HepG2 (cell line): ENCODE data around the gene TMUB1. TPM values are rescaled to one million over a fixed set of nuclear protein-coding genes. Genes with fewer than 3 reads are reported as not detected.

Experiments
- ATAC-seq: fragments of 200-7000 bp; cut with Tn5 transposase; 3 replicates; pipeline ENCODE4 v1.9.1; 2020; ENCODE audit warnings: mild to moderate bottlenecking, moderate library complexity
- BruUV-seq: library from RNA; stranded (reverse); fragments of 400-500 nt; replicated peaks from 2 replicates; lab custom pipeline; 2021; lab: Mats Ljungman, UMichigan
- CTCF ChIA-PET: fragments of 300-600 bp; formaldehyde crosslinking; extraction: SDS; loops from one replicate; lab custom pipeline; 2021; ENCODE audit warnings: low total read pairs, inconsistent platforms, low intra/inter-chr PET ratio; lab: Yijun Ruan, JAX
- POLR2A ChIA-PET: fragments of 350-600 bp; sonication (Branson Sonifier 250); formaldehyde crosslinking; loops from one replicate; lab custom pipeline; 2020; ENCODE audit warnings: antibody characterized with exemption, inconsistent platforms; lab: Yijun Ruan, JAX
- DNase-seq: peaks from one replicate; pipeline ENCODE4 v3.0.0-alpha.2; 2015; ENCODE audit warnings: low spot score
- FAIRE-seq: peaks from 3 replicates; lab custom pipeline; 2011; peaks lifted over from hg19 to GRCh38; lab: Jason Lieb, UNC
- H2AFZ ChIP-seq: one replicate; pipeline ENCODE4 v1.6.1; 2011; ENCODE audit warnings: low read length, inconsistent platforms
- H3K27ac ChIP-seq: fragments of 300-600 bp; 3 replicates; pipeline ENCODE4 v1.8.0; 2011; ENCODE audit warnings: mixed run types, mild to moderate bottlenecking, mixed read lengths, low read length, inconsistent platforms; ENCODE audit not compliant: insufficient read depth; ENCODE audit errors: extremely low read length
- H3K27me3 ChIP-seq, 2 experiments: fragments of 200-600 bp in 1 of 2; 2 replicates in 1 of 2; 3 replicates in 1 of 2; pipeline versions ENCODE4 v1.6.0 to v1.8.0; 2011; ENCODE audit warnings: low read length in 2 of 2, mild to moderate bottlenecking in 2 of 2, moderate library complexity in 2 of 2, inconsistent platforms in 1 of 2; ENCODE audit not compliant: insufficient read depth in 2 of 2, control insufficient read depth in 1 of 2
- H3K36me3 ChIP-seq, 2 experiments: fragments of 200-600 bp in 1 of 2; replicated peaks in 1 of 2; 2 replicates in 1 of 2; 3 replicates in 1 of 2; pipeline versions ENCODE4 v1.5.1 to v1.8.0; 2011; ENCODE audit warnings: low read length in 2 of 2, inconsistent platforms in 1 of 2; ENCODE audit not compliant: insufficient read depth in 2 of 2, control insufficient read depth in 1 of 2
- H3K4me1 ChIP-seq: 2 replicates; pipeline ENCODE4 v1.5.1; 2012; ENCODE audit warnings: low read length, inconsistent platforms; ENCODE audit not compliant: insufficient read depth
- H3K4me2 ChIP-seq: 2 replicates; pipeline ENCODE4 v1.6.0; 2011; ENCODE audit warnings: low read depth, low read length, inconsistent platforms
- H3K4me3 ChIP-seq, 3 experiments: fragments of 200-600 bp in 1 of 3; sonication (generic), shearing (Covaris generic) in 1 of 3; replicated peaks in 1 of 3; 2 replicates each; pipeline ENCODE4 v1.5.1; 2011 to 2016; ENCODE audit warnings: low read length in 3 of 3, inconsistent platforms in 2 of 3, low read depth in 2 of 3, mild to moderate bottlenecking in 2 of 3, control low read depth in 1 of 3, mixed read lengths in 1 of 3; ENCODE audit not compliant: insufficient read depth in 1 of 3
- H3K79me2 ChIP-seq: one replicate; pipeline ENCODE4 v1.6.1; 2011; ENCODE audit warnings: low read length, inconsistent platforms; ENCODE audit not compliant: insufficient read depth
- H3K9ac ChIP-seq: 2 replicates; pipeline ENCODE4 v1.6.0; 2011; ENCODE audit warnings: mild to moderate bottlenecking, low read depth, low read length, inconsistent platforms; ENCODE audit not compliant: insufficient read depth
- H3K9me3 ChIP-seq: 2 replicates; pipeline ENCODE4 v1.5.1; 2012; ENCODE audit warnings: mild to moderate bottlenecking, low read length
- H4K20me1 ChIP-seq: 2 replicates; pipeline ENCODE4 v1.6.0; 2011; ENCODE audit warnings: inconsistent platforms, mild to moderate bottlenecking, low read length, moderate library complexity; ENCODE audit not compliant: insufficient read depth
- CEBPZ ChIP-seq: IDR thresholded peaks from 2 replicates; pipeline ENCODE4 v1.6.1; 2012; ENCODE audit warnings: low read length, improper control_type of control experiment
- FOXC1 ChIP-seq: sonication (generic); formaldehyde crosslinking; IDR thresholded peaks from 2 replicates; pipeline ENCODE4 v1.8.0; 2022; ENCODE audit warnings: mild to moderate bottlenecking, missing genetic modification reagents, borderline replicate concordance
- IKZF4 ChIP-seq: sonication (generic); formaldehyde crosslinking; IDR thresholded peaks from 2 replicates; pipeline ENCODE4 v1.5.1; 2020; ENCODE audit warnings: borderline replicate concordance, mild to moderate bottlenecking, low read depth, missing genetic modification reagents; ENCODE audit errors: not compliant biosample characterization
- MBD4 ChIP-seq: IDR thresholded peaks from 2 replicates; pipeline ENCODE4 v1.6.1; 2012; ENCODE audit warnings: low read length, inconsistent platforms, borderline replicate concordance
- STAT6 ChIP-seq: sonication (generic); formaldehyde crosslinking; IDR thresholded peaks from 2 replicates; pipeline ENCODE4 v1.4.0; 2020; ENCODE audit warnings: missing genetic modification reagents, mild to moderate bottlenecking, borderline replicate concordance
- ZNF121 ChIP-seq: sonication (generic); formaldehyde crosslinking; IDR thresholded peaks from 2 replicates; pipeline ENCODE4 v1.5.0; 2020; ENCODE audit warnings: mild to moderate bottlenecking, missing genetic modification reagents
- ZNF781 ChIP-seq: sonication (generic); formaldehyde crosslinking; IDR thresholded peaks from 2 replicates; pipeline ENCODE4 v1.5.1; 2020; ENCODE audit warnings: borderline replicate concordance, mild to moderate bottlenecking, missing genetic modification reagents; ENCODE audit errors: not compliant biosample characterization
- WGBS: methylation state at CpG from one replicate; pipeline ENCODE4 v1.1.6; 2017; ENCODE audit warnings: low lambda C conversion rate; 5-methylcytosine and 5-hydroxymethylcytosine counted together
- in situ Hi-C: cut with HindIII; loops from 2 replicates; pipeline ENCODE4 v1.10.0; 2017; ENCODE audit warnings: low pct_unique_long_range_greater_than_20kb; ENCODE audit not compliant: extremely low pct_ligation_motif_present
- intact Hi-C: fragments of 100-400 bp; cut with micrococcal nuclease; formaldehyde crosslinking; loops from one replicate; pipeline ENCODE4 v1.10.0; 2022; ENCODE audit not compliant: unreplicated experiment
- polyA plus RNA-seq, 8 experiments: library from polyadenylated mRNA; depleted of rRNA in 3 of 8; stranded (reverse) in 7 of 8; unstranded in 1 of 8; fragments of >200 nt; fragmentation: Illumina TruSeq in 4 of 8; extraction: Trizol in 4 of 8; gene quantifications; 2 replicates each; pipeline versions ENCODE4 v1.2.1 to v1.2.3, GENCODE V29; 2011 to 2016; ENCODE audit warnings: low read depth in 4 of 8, missing spikeins in 1 of 8, mixed read lengths in 1 of 8; ENCODE audit not compliant: insufficient read depth in 1 of 8
- total RNA-seq, 5 experiments: library from RNA; depleted of rRNA; stranded (reverse); fragments of >200 nt; fragmentation: Illumina TruSeq; extraction: Trizol; gene quantifications; 2 replicates each; pipeline ENCODE4 v1.2.3, GENCODE V29; 2016; ENCODE audit warnings: low read depth in 1 of 5

The TMUB1 gene
- total and polyA plus RNA-seq, 2 of the 13 experiments (the other 11 are each of a cell fraction or from before 2014, with no cell fraction given) = 44.8 to 51.6 TPM

- no peak overlapping the region for H3K27ac ChIP-seq
- no TSS peak for BruUV-seq
- no peak overlapping the region for H2AFZ ChIP-seq
- no peak overlapping the region for H3K4me2 ChIP-seq
- H4K20me1 ChIP-seq = no peaks in the 10 kb centered on the region
- peaks cover 25 to 78% of the 10 kb centered on the region in 2 experiments for H3K36me3 ChIP-seq
- POLR2A ChIA-PET = no interaction called here
- ATAC-seq (no peak), DNase-seq (no peak), FAIRE-seq (no peak)
- no peak overlapping the region for H3K4me3 ChIP-seq
- no peaks in the 10 kb centered on the region for H3K9me3 ChIP-seq
- no peaks in the 10 kb centered on the region for H3K4me1 ChIP-seq
- WGBS = 95% methylated on average over 9 of the region's 13 CpGs
- CTCF ChIA-PET = no interaction called here
- intact Hi-C loops (loop anchor here (10.0 kb wide), 1 partner anchor 174 kb away; no protein-coding TSS in a partner anchor), in situ Hi-C loops (no loop called here)
- H3K27me3 ChIP-seq = no peaks in the 10 kb centered on the region
- TF ChIP-seq STAT6 (CRISPR knock-in tag) (no peak), FOXC1 (no peak), CEBPZ (no peak), ZNF781 (CRISPR knock-in tag) (no peak), ZNF121 (CRISPR knock-in tag) (no peak), MBD4 (no peak), IKZF4 (CRISPR knock-in tag) (no peak)
- no peaks in the 10 kb centered on the region for H3K79me2 ChIP-seq
- H3K9ac ChIP-seq = no peak overlapping the region
Observed at GRCh38 chr7:151131224-151131591, 47.9 kb upstream of the TMUB1 start.
